ENCODE results near the gene FBXL14. TPM values are rescaled to one million over a fixed set of nuclear protein-coding genes. Genes with fewer than 3 reads are reported as not detected.

The FBXL14 gene
- total RNA-seq, 4 donors from 2014 or later, result 14.5 to 30.9 (median 21.4) TPM

GRCh38 chr12:1614360-1614759, 20.0 kb upstream of the FBXL14 start:
- DNase-seq, result no peak
- Histone ChIP-seq H3K4me3 (replicated peaks in 1 of 3) (no peak overlapping the region), H3K9me3 (no peaks in the 10 kb centered on the region), H3K4me1 (peaks cover 10 to 26% of the 10 kb centered on the region in 2 donors), H3K27ac (no peak overlapping the region), H3K36me3 (no peaks in the 10 kb centered on the region), H3K27me3 (no peaks in the 10 kb centered on the region)
- TF ChIP-seq, protein P1, sequence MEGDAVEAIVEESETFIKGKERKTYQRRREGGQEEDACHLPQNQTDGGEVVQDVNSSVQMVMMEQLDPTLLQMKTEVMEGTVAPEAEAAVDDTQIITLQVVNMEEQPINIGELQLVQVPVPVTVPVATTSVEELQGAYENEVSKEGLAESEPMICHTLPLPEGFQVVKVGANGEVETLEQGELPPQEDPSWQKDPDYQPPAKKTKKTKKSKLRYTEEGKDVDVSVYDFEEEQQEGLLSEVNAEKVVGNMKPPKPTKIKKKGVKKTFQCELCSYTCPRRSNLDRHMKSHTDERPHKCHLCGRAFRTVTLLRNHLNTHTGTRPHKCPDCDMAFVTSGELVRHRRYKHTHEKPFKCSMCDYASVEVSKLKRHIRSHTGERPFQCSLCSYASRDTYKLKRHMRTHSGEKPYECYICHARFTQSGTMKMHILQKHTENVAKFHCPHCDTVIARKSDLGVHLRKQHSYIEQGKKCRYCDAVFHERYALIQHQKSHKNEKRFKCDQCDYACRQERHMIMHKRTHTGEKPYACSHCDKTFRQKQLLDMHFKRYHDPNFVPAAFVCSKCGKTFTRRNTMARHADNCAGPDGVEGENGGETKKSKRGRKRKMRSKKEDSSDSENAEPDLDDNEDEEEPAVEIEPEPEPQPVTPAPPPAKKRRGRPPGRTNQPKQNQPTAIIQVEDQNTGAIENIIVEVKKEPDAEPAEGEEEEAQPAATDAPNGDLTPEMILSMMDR (IDR thresholded peaks at IDR 0.05), result no peak
- no peak for TF ChIP-seq POLR2A (IDR thresholded peaks at IDR 0.05)
- 95 to 98% methylated on average over 6 of the region's 6 CpGs for WGBS, 2 donors
- intact Hi-C loops (cut with DNase I), result no loop called here

DNA sequence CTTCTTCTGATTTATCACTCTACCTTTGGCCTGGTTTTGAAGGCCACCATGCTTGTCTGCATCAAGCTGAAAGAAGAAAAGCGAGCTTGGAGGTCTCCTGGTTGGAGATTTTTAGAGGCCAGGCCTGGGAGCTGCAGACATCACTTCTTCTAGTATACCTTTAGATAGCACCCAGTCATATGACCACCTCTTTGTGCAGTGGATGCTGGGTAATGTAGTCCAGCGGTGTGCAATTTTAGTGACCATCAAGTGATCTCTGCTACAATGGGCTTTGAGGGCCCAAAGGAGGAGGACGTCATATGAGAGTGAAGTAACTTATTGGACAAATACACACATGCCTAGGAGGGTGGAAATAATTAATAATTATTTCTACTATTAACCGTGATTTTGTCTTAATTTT, 19.5 kb upstream of the FBXL14 start:
- Histone ChIP-seq H3K36me3 (no peaks in the 10 kb centered on the region), H3K4me3 (replicated peaks in 1 of 3) (no peak overlapping the region), H3K27ac (no peak overlapping the region), H3K27me3 (no peaks in the 10 kb centered on the region), H3K9me3 (no peaks in the 10 kb centered on the region), H3K4me1 (peaks cover 10 to 22% of the 10 kb centered on the region in 2 donors)
- no peak for DNase-seq
- TF ChIP-seq POLR2A (IDR thresholded peaks at IDR 0.05), result no peak
- TF ChIP-seq, protein P1 (IDR thresholded peaks at IDR 0.05), result no peak
- intact Hi-C loops (cut with DNase I), result no loop called here
- 97 to 98% methylated on average over 4 of the region's 4 CpGs for WGBS, 2 donors

DNA sequence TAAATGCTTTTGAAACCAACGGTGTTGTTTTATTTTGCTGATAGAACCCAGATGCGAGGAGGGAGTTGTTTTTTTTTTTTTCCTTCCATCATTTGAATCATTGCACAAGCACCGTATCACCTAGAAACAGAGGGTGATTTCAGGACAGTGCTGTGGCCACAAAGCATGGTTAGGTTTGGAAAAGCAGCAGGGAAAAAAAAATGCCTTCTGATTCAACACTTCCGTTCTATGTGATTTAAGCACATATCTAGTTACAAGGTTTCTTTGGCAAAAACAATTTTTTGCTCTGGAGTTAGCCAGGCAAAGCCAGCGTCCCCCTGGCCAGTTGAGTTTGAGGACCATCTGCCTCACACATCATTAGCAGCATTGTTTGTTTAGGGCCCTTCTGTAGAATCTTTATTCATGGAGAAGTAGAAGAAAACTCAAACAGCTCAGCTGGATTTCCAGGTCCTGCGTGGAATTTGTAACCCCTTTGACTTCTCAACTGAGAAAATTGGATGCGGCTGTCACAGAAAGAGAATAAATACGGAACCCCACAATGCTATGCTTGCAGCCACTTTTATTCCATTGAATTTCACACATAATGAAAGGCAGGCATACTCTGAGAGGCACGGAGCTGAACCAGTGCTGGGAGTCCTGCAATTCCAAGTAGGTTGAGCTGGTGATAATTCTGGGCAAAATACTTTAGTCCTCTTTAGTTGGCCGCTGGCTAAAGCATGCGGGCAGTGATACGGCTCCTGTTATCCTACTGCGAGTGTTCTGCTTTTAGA, 17.6 kb upstream of the FBXL14 start:
- peak in 1 of 2 donors; percentile 14 for DNase-seq
- no peak for TF ChIP-seq POLR2A (IDR thresholded peaks at IDR 0.05)
- TF ChIP-seq, protein P1 (IDR thresholded peaks at IDR 0.05), result no peak
- intact Hi-C loops (cut with DNase I), result no loop called here
- no peaks in the 10 kb centered on the region for H3K27me3 ChIP-seq
- H3K4me3 ChIP-seq (replicated peaks in 1 of 3), result no peak overlapping the region
- 26 to 28% methylated on average over 13 of the region's 13 CpGs for WGBS, 2 donors
- no peaks in the 10 kb centered on the region for H3K9me3 ChIP-seq
- no peaks in the 10 kb centered on the region for H3K36me3 ChIP-seq
- peaks cover 10 to 24% of the 10 kb centered on the region in 2 donors for H3K4me1 ChIP-seq
- peak overlapping the region; percentile 1 to 62 (median 53) for H3K27ac ChIP-seq

GRCh38 chr12:1610072-1610643, 15.8 kb upstream of the FBXL14 start:
- 92 to 95% methylated on average over 7 of the region's 7 CpGs for WGBS, 2 donors
- no peak for TF ChIP-seq POLR2A (IDR thresholded peaks at IDR 0.05)
- TF ChIP-seq, protein P1 (IDR thresholded peaks at IDR 0.05), result no peak
- peaks cover 18 to 36% of the 10 kb centered on the region in 2 donors for H3K4me1 ChIP-seq

DNA sequence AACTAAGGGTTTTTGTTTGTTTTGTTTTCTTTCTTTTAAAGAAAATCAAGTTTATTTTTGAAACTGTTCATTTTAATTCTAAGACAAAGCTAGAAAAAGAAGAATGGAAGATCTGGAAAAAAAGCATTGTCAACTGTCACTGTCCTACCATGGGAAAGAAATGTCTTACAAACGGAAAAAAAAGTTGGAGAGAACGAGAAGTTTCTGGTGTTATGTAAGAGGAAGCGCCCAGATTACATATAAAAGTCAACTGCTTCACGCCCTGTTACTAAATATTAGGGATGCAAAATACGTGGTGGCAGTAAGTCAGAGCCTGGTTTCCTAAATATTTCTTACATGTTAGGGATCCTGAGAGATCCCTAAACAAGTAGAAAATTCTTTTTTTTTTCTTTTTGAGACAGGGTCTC, 14.3 kb upstream of the FBXL14 start:
- peaks cover 18 to 39% of the 10 kb centered on the region in 2 donors for H3K4me1 ChIP-seq
- H3K36me3 ChIP-seq, result no peaks in the 10 kb centered on the region
- no peak overlapping the region for H3K4me3 ChIP-seq (replicated peaks in 1 of 3)
- H3K9me3 ChIP-seq, result no peaks in the 10 kb centered on the region
- TF ChIP-seq, protein P1 (IDR thresholded peaks at IDR 0.05), result no peak
- no peak for TF ChIP-seq POLR2A (IDR thresholded peaks at IDR 0.05)
- intact Hi-C loops (cut with DNase I), result no loop called here
- no peak overlapping the region for H3K27ac ChIP-seq
- WGBS, 2 donors, result 63 to 71% methylated on average over 5 of the region's 5 CpGs
- no peaks in the 10 kb centered on the region for H3K27me3 ChIP-seq
- no peak for DNase-seq

More at GRCh38 chr12:1610072-1610643, 15.8 kb upstream of the FBXL14 start:
- Histone ChIP-seq H3K36me3 (no peaks in the 10 kb centered on the region), H3K27me3 (no peaks in the 10 kb centered on the region), H3K4me3 (replicated peaks in 1 of 3) (no peak overlapping the region), H3K27ac (no peak overlapping the region), H3K9me3 (no peaks in the 10 kb centered on the region)
- intact Hi-C loops (cut with DNase I), result no loop called here
- no peak for DNase-seq
